Osteoblast (primary cell): Measurements from ENCODE around the gene CAPN12. TPM values are rescaled to one million over a fixed set of nuclear protein-coding genes. Genes with fewer than 3 reads are reported as not detected.
A peak's percentile ranks its signal among the peaks of the same experiment; 100 is the strongest.

ENCODE experiments used
- DNase-seq: peaks from one replicate; pipeline ENCODE4 v3.0.0; 2011; ENCODE audit warnings: low spot score, mixed read lengths; ENCODE audit not compliant: insufficient read length; ENCODE audit errors: missing footprints
- H2AFZ ChIP-seq: 2 replicates; pipeline ENCODE4 v1.6.0; 2011; ENCODE audit warnings: mild to moderate bottlenecking, low read length
- H3K27ac ChIP-seq: 2 replicates; pipeline ENCODE4 v1.5.1; 2011; ENCODE audit warnings: mild to moderate bottlenecking, low read depth, low read length, moderate library complexity
- H3K27me3 ChIP-seq: 2 replicates; pipeline ENCODE4 v1.6.0; 2012; ENCODE audit warnings: mild to moderate bottlenecking, control low read depth, inconsistent platforms, low read length, moderate library complexity; ENCODE audit not compliant: insufficient read depth
- H3K36me3 ChIP-seq: 2 replicates; pipeline ENCODE4 v1.5.1; 2011; ENCODE audit warnings: mild to moderate bottlenecking, low read length, control low read depth, moderate library complexity; ENCODE audit not compliant: insufficient read depth
- H3K4me1 ChIP-seq: 2 replicates; pipeline ENCODE4 v1.5.1; 2011; ENCODE audit warnings: mild to moderate bottlenecking, low read length, control low read depth, moderate library complexity; ENCODE audit not compliant: insufficient read depth
- H3K4me2 ChIP-seq: 2 replicates; pipeline ENCODE4 v1.6.0; 2011; ENCODE audit warnings: mild to moderate bottlenecking, low read length; ENCODE audit not compliant: insufficient read depth
- H3K4me3 ChIP-seq: fragments of 200-600 bp; sonication (generic); 3 replicates; pipeline ENCODE4 v1.5.1; 2012; ENCODE audit warnings: mild to moderate bottlenecking, low read length, inconsistent platforms; ENCODE audit not compliant: insufficient read depth
- H3K79me2 ChIP-seq: 2 replicates; pipeline ENCODE4 v1.6.0; 2012; ENCODE audit warnings: mild to moderate bottlenecking, low read length, control low read depth, inconsistent platforms; ENCODE audit not compliant: insufficient read depth
- H3K9me3 ChIP-seq: 2 replicates; pipeline ENCODE4 v1.5.1; 2011; ENCODE audit warnings: low read depth, low read length, control low read depth
- H4K20me1 ChIP-seq: 2 replicates; pipeline ENCODE4 v1.6.0; 2012; ENCODE audit warnings: mild to moderate bottlenecking, low read length, control low read depth; ENCODE audit not compliant: insufficient read depth
- total RNA-seq: library from RNA; depleted of rRNA; stranded (reverse); fragments of >200 nt; gene quantifications from 2 replicates; pipeline ENCODE4 v1.2.3, GENCODE V29; 2012
- TF ChIP-seq, protein P1 (sequence below): IDR thresholded peaks from 2 replicates; pipeline ENCODE4 v1.5.1; 2011; ENCODE audit warnings: mild to moderate bottlenecking, low read depth, low read length, moderate library complexity; ENCODE audit errors: extremely low read depth

The CAPN12 gene
- total RNA-seq, 1 donor, result not detected

DNA sequence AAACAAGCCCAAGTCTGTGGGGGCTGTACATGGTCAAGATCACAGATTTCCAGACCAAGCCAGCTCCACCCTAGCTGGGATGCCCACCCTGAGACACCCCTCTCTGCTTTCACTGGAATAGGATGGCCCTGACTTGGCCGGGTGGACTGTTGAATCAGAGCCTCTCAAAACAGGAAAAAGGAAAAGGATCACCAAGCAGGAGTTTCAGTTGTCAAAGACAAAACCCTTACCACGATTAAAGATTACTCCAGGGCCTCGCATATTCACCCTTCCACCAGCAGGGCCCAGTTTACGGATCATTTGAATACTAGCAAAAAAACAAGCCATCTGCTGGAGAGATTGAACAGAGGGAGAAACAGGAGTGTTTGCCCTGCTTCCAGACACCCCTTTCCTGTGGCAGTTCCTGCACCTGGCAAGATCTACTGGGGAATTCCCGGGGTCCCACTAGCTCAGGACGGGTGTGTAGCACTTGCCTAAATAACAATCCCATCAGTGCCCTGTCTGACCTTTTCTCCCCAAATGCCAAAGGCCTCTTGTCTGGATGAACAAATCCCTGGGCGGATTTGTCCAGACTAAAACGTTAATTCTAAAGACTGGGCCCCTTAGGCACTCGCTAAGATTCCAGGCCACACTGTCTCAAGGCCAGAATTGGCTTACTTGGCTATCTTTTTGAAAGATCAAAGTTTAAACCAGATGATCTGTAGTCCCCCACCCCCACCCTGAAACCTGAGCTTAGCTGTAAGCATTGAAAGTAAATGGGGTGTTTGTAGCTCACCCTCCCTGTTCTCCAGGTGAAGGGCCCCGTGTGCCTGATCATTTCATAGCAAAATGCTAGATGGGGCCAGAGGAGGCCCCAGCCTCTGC, 58.4 kb downstream of the CAPN12 start:
- TF ChIP-seq, protein P1, sequence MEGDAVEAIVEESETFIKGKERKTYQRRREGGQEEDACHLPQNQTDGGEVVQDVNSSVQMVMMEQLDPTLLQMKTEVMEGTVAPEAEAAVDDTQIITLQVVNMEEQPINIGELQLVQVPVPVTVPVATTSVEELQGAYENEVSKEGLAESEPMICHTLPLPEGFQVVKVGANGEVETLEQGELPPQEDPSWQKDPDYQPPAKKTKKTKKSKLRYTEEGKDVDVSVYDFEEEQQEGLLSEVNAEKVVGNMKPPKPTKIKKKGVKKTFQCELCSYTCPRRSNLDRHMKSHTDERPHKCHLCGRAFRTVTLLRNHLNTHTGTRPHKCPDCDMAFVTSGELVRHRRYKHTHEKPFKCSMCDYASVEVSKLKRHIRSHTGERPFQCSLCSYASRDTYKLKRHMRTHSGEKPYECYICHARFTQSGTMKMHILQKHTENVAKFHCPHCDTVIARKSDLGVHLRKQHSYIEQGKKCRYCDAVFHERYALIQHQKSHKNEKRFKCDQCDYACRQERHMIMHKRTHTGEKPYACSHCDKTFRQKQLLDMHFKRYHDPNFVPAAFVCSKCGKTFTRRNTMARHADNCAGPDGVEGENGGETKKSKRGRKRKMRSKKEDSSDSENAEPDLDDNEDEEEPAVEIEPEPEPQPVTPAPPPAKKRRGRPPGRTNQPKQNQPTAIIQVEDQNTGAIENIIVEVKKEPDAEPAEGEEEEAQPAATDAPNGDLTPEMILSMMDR, result peak; percentile 76
- Histone ChIP-seq H4K20me1 (peaks cover 4% of the 10 kb centered on the region), H3K4me3 (no peak overlapping the region), H3K4me2 (peak overlapping the region; percentile 80), H3K27me3 (no peaks in the 10 kb centered on the region), H3K4me1 (peaks cover 57% of the 10 kb centered on the region), H3K79me2 (peaks cover 90% of the 10 kb centered on the region), H2AFZ (no peak overlapping the region), H3K9me3 (no peaks in the 10 kb centered on the region), H3K27ac (peak overlapping the region; percentile 99), H3K36me3 (peaks cover 8% of the 10 kb centered on the region)
- DNase-seq, result peak; percentile 86

DNA sequence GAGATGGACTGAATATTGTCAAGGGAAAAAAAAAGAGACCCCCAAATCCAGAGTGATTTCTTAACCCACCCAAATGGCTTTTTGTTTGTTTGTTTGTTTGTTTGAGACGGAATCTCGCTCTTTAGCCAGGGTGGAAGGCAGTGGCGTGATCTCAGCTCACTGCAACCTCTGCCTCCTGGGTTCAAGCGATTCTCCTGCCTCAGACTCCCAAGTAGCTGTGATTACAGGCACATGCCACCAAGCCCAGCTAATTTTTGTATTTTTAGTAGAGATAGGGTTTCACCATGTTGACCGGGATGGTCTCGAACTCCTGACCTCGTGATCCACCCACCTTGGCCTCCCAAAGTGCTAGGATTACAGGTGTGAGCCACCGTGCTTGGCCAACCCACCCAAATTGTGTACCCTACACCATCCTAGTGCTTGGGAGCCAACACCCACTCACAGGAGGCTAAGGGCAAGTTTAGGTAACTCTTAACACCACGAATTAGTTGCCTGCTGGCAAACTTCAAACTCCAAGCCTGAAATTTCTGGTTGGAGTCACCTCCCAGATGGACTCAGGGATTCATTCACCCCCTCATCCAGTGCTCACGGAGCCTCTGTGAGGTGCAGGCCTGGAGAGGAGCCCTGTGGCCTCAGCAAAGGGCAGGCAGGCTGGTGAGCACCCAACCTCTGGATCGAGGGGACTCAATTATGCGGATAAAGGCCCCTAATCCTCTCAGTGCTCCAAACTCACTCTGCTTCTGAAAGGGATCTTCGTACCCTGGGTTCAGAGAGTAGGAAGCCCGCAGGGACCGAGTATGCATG, 59.2 kb downstream of the CAPN12 start:
- peaks cover 9% of the 10 kb centered on the region for H4K20me1 ChIP-seq
- DNase-seq, result peak; percentile 46
- H2AFZ ChIP-seq, result no peak overlapping the region
- peak overlapping the region; percentile 99 for H3K27ac ChIP-seq
- TF ChIP-seq, protein P1, result no peak
- peaks cover 8% of the 10 kb centered on the region for H3K36me3 ChIP-seq
- H3K4me3 ChIP-seq, result peak overlapping the region; percentile 46
- no peaks in the 10 kb centered on the region for H3K9me3 ChIP-seq
- peak overlapping the region; percentile 80 for H3K4me2 ChIP-seq
- H3K27me3 ChIP-seq, result no peaks in the 10 kb centered on the region
- peaks cover 56% of the 10 kb centered on the region for H3K4me1 ChIP-seq
- H3K79me2 ChIP-seq, result peaks cover 89% of the 10 kb centered on the region

DNA sequence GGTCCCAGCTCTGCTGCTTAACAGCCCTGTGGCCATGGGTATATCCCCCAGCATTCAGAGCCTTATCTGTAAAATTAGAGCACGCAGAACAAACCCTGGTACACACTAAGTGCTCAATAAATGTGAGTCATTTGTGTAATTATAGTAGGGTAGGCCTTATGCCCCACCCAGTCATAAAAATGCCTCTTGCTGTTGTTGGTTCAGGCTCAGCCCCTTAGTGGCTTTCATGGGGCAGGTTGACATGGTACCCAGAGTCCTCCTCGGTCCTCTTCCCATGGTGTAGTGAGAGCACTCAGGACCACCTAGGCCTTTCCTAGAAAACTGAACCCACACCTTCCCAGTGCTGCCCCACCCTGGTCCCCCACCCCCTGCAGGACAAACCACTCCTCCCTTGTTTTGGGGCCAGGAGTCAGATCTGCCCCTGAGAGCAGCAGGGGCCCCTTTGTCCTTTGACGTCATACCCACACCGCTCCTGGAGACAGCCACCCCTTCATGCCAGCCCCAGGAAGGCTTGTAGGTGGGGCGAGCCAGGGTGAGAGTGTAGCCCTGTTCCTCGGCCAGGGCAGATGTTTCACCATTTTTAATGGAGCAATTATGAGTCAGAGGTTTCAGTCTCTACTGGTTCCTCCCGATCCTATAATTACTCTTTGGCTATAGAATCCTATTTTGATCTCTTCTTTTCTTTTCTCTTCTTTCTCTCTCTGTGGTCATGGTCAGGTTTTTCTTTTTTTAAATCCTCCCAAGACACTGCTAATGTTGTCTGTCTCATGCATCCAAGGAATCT, 60.0 kb downstream of the CAPN12 start:
- H3K4me1 ChIP-seq, result peaks cover 63% of the 10 kb centered on the region
- peaks cover 15% of the 10 kb centered on the region for H4K20me1 ChIP-seq
- no peak overlapping the region for H2AFZ ChIP-seq
- peak overlapping the region; percentile 99 for H3K27ac ChIP-seq
- peaks cover 89% of the 10 kb centered on the region for H3K79me2 ChIP-seq
- no peaks in the 10 kb centered on the region for H3K9me3 ChIP-seq
- peak overlapping the region; percentile 46 for H3K4me3 ChIP-seq
- no peaks in the 10 kb centered on the region for H3K27me3 ChIP-seq
- peak; percentile 93 for DNase-seq
- peak overlapping the region; percentile 80 for H3K4me2 ChIP-seq
- peaks cover 5% of the 10 kb centered on the region for H3K36me3 ChIP-seq
- TF ChIP-seq, protein P1, result no peak
